Aorta (tissue), 5 donors: ENCODE data around the gene MYO1E. TPM values are rescaled to one million over a fixed set of nuclear protein-coding genes. Genes with fewer than 3 reads are reported as not detected.
A peak's percentile ranks its signal among the peaks of the same experiment; 100 is the strongest.
"Not testable (repeated sequence)": the region's sequence is repeated elsewhere in the genome, so short reads cannot be mapped to it uniquely, and the experiment has no call there.

Experiments
- ATAC-seq: fragments of 200-7000 bp; cut with Tn5 transposase; one replicate; pipeline ENCODE4 v1.9.1; 2022; ENCODE audit warnings: moderate library complexity; ENCODE audit not compliant: low FRiP score
- DNase-seq, 2 donors: peaks; one replicate each; pipeline ENCODE4 v3.0.0-alpha.2; 2020
- H3K27ac ChIP-seq, 2 donors: one replicate each; pipeline ENCODE4 v1.5.1; 2013; ENCODE audit warnings: low read length in 2 of 2, mild to moderate bottlenecking in 2 of 2, moderate library complexity in 2 of 2, control low read depth in 1 of 2, inconsistent platforms in 1 of 2, low read depth in 1 of 2
- H3K27me3 ChIP-seq, 2 donors: one replicate each; pipeline ENCODE4 v1.6.1; 2013; ENCODE audit warnings: control low read depth in 1 of 2, low read length in 1 of 2, mild to moderate bottlenecking in 1 of 2, moderate library complexity in 1 of 2; ENCODE audit not compliant: insufficient read depth in 2 of 2, control insufficient read depth in 1 of 2
- H3K36me3 ChIP-seq, 2 donors: one replicate each; pipeline ENCODE4 v1.6.1; 2013; ENCODE audit warnings: control low read depth in 1 of 2, low read length in 1 of 2, mild to moderate bottlenecking in 1 of 2; ENCODE audit not compliant: insufficient read depth in 2 of 2, control insufficient read depth in 1 of 2
- H3K4me1 ChIP-seq, 2 donors: one replicate each; pipeline ENCODE4 v1.6.1; 2013; ENCODE audit warnings: low read length in 2 of 2, control low read depth in 1 of 2, mild to moderate bottlenecking in 1 of 2, moderate library complexity in 1 of 2; ENCODE audit not compliant: insufficient read depth in 2 of 2, control insufficient read depth in 1 of 2
- H3K4me3 ChIP-seq, 2 donors: one replicate each; pipeline ENCODE4 v1.5.1; 2013; ENCODE audit warnings: low read length in 2 of 2, control low read depth in 1 of 2, mild to moderate bottlenecking in 1 of 2
- H3K9me3 ChIP-seq: one replicate; pipeline ENCODE4 v1.6.1; 2013; ENCODE audit warnings: mild to moderate bottlenecking, low read length; ENCODE audit not compliant: control insufficient read depth
- WGBS, 2 donors: extraction: QIAGEN DNeasy Blood & Tissue Kit; methylation state at CpG; one replicate each; pipeline ENCODE4 v1.1.7; 2013; 5-methylcytosine and 5-hydroxymethylcytosine counted together
- intact Hi-C, 2 donors: fragments of 100-400 bp; cut with DNase I; formaldehyde crosslinking; loops; one replicate each; pipeline versions ENCODE4 v1.14.2 to v1.15.0; 2022
- polyA plus RNA-seq, 2 donors: library from polyadenylated mRNA; stranded (reverse); fragments of 200-250 nt; gene quantifications; one replicate each; pipeline ENCODE4 v1.2.3, GENCODE V29; 2013
- total RNA-seq, 2 donors: library from RNA; stranded (reverse); fragmentation: NEBNext Ultra II Directional; extraction: Animal tissue kit (Norgen Biotek cat#: 25700); gene quantifications; one replicate each; pipeline ENCODE4 v1.2.1, GENCODE V29; 2021
- donor health status: healthy with polysubstance abuse.
- donor health status: Bipolar disorder and iron deficiency.
- donor health status: DM: no; HTN: no; CAD: no.
- donor health status: DM: no; HTN: no; CAD: no.
- donor health status: DM: yes; HTN: yes; CAD: no.

The MYO1E gene
- total and polyA plus RNA-seq, 4 donors = 44.6 to 225 (median 105) TPM

- no peak overlapping the region for H3K27ac ChIP-seq
- ATAC-seq (no peak), DNase-seq (no peak)
- H3K4me1 ChIP-seq = no peaks in the 10 kb centered on the region
- 61 to 69% methylated on average over 3 of the region's 3 CpGs for WGBS, 2 donors
- H3K27me3 ChIP-seq = no peaks in the 10 kb centered on the region
- H3K9me3 ChIP-seq = no peaks in the 10 kb centered on the region
- intact Hi-C loops = loop anchor here in 1 of 2 donors (10.0 kb wide), 1 partner anchor 79 kb away; no protein-coding TSS in a partner anchor
- H3K36me3 ChIP-seq = peaks cover 0 to 2% of the 10 kb centered on the region in 2 donors
- H3K4me3 ChIP-seq = no peak overlapping the region
Measured at GRCh38 chr15:59396211-59396610, 23.5 kb upstream of the MYO1E start.

GRCh38 chr15:59394166-59394661 lies 21.5 kb upstream of the MYO1E start:
- ATAC-seq (no peak), DNase-seq (no peak)
- no peak overlapping the region for H3K27ac ChIP-seq
- H3K4me3 ChIP-seq = no peak overlapping the region
- peaks cover 0 to 2% of the 10 kb centered on the region in 2 donors for H3K36me3 ChIP-seq
- H3K27me3 ChIP-seq = no peaks in the 10 kb centered on the region
- WGBS, 2 donors = 93 to 95% methylated on average over 9 of the region's 9 CpGs
- H3K9me3 ChIP-seq = no peaks in the 10 kb centered on the region
- intact Hi-C loops = loop anchor here in 1 of 2 donors (10.0 kb wide), 1 partner anchor 81 kb away; no protein-coding TSS in a partner anchor
- no peaks in the 10 kb centered on the region for H3K4me1 ChIP-seq

- Histone ChIP-seq H3K36me3 (no peaks in the 10 kb centered on the region), H3K4me3 (no peak overlapping the region), H3K27ac (no peak overlapping the region), H3K9me3 (no peaks in the 10 kb centered on the region), H3K4me1 (no peaks in the 10 kb centered on the region), H3K27me3 (no peaks in the 10 kb centered on the region)
- ATAC-seq (no peak), DNase-seq (no peak)
- WGBS, 2 donors = 77 to 79% methylated on average over 5 of the region's 5 CpGs
- intact Hi-C loops = loop anchor here in 1 of 2 donors (10.0 kb wide), 1 partner anchor 83 kb away; no protein-coding TSS in a partner anchor
Measured at GRCh38 chr15:59392299-59392698, 19.6 kb upstream of the MYO1E start.

- 78 to 83% methylated on average over 3 of the region's 3 CpGs for WGBS, 2 donors
- ATAC-seq = peak; percentile 54
Measured at GRCh38 chr15:59388670-59389069, 16.0 kb upstream of the MYO1E start.

GRCh38 chr15:59387196-59387878 lies 14.7 kb upstream of the MYO1E start:
- H3K4me3 ChIP-seq, ATAC-seq, H3K9me3 ChIP-seq, DNase-seq, intact Hi-C loops, H3K36me3 ChIP-seq, H3K4me1 ChIP-seq, H3K27me3 ChIP-seq, H3K27ac ChIP-seq: not testable (repeated sequence)
- 96 to 98% methylated on average over 13 of the region's 13 CpGs for WGBS, 2 donors

More at GRCh38 chr15:59388670-59389069, 16.0 kb upstream of the MYO1E start:
- no peak for DNase-seq
- Histone ChIP-seq H3K4me1 (no peaks in the 10 kb centered on the region), H3K36me3 (no peaks in the 10 kb centered on the region), H3K27me3 (no peaks in the 10 kb centered on the region), H3K27ac (no peak overlapping the region), H3K4me3 (no peak overlapping the region), H3K9me3 (no peaks in the 10 kb centered on the region)
- intact Hi-C loops = no loop called here

- H3K36me3 ChIP-seq = no peaks in the 10 kb centered on the region
- WGBS, 2 donors = 75 to 77% methylated on average over 4 of the region's 4 CpGs
- intact Hi-C loops = no loop called here
- no peak overlapping the region for H3K27ac ChIP-seq
- no peaks in the 10 kb centered on the region for H3K9me3 ChIP-seq
- DNase-seq (no peak), ATAC-seq (no peak)
- no peaks in the 10 kb centered on the region for H3K27me3 ChIP-seq
- H3K4me1 ChIP-seq = no peaks in the 10 kb centered on the region
- no peak overlapping the region for H3K4me3 ChIP-seq
Measured at GRCh38 chr15:59385171-59385570, 12.5 kb upstream of the MYO1E start.

- ATAC-seq = no peak
- Histone ChIP-seq H3K27ac (no peak overlapping the region), H3K9me3 (no peaks in the 10 kb centered on the region), H3K4me1 (no peaks in the 10 kb centered on the region), H3K36me3 (no peaks in the 10 kb centered on the region), H3K27me3 (no peaks in the 10 kb centered on the region), H3K4me3 (no peak overlapping the region)
- intact Hi-C loops = no loop called here
- DNase-seq = no peak
- WGBS, 2 donors = 96 to 98% methylated on average over 3 of the region's 3 CpGs
Measured at GRCh38 chr15:59384507-59384906, 11.8 kb upstream of the MYO1E start.

- intact Hi-C loops = no loop called here
- H3K9me3 ChIP-seq = no peaks in the 10 kb centered on the region
- no peak overlapping the region for H3K4me3 ChIP-seq
- H3K4me1 ChIP-seq = no peaks in the 10 kb centered on the region
- no peak for ATAC-seq
- 64 to 66% methylated on average over 7 of the region's 7 CpGs for WGBS, 2 donors
- no peak overlapping the region for H3K27ac ChIP-seq
- DNase-seq = no peak
- no peaks in the 10 kb centered on the region for H3K36me3 ChIP-seq
- no peaks in the 10 kb centered on the region for H3K27me3 ChIP-seq
Measured at GRCh38 chr15:59380902-59381610, 8.4 kb upstream of the MYO1E start.
